AG09319 (cell line): ENCODE measurements around the gene KBTBD12.

Source experiments
- DNase-seq: peaks from one replicate; pipeline ENCODE4 v3.0.0-alpha.2; 2010; ENCODE audit warnings: low read depth; ENCODE audit errors: extremely low read depth
- TF ChIP-seq, protein P1 (sequence below): IDR thresholded peaks from 2 replicates; pipeline ENCODE4 v1.5.1; 2011; ENCODE audit warnings: low read depth, mild to moderate bottlenecking, inconsistent platforms, low read length, moderate library complexity

KBTBD12 gene

DNA sequence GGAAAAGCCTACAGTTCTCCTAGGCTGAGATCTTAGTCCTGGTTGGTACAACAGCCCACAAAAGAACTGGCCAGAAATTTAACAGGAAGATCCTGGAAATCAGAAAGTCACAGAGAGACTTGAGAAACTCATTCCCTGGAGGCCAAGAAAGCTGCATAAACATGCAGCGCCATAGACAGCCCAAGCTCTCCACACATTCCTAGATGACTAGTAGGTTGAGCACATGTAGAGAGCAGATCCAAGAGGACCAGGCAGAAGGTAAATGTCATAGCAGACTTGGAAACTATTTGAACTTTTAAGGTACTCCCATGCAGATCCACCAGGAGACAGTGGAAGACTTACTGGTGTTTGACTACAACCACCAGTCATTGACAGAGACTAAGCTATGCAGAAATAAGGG, 18.4 kb downstream of the KBTBD12 start:
- TF ChIP-seq, protein P1, sequence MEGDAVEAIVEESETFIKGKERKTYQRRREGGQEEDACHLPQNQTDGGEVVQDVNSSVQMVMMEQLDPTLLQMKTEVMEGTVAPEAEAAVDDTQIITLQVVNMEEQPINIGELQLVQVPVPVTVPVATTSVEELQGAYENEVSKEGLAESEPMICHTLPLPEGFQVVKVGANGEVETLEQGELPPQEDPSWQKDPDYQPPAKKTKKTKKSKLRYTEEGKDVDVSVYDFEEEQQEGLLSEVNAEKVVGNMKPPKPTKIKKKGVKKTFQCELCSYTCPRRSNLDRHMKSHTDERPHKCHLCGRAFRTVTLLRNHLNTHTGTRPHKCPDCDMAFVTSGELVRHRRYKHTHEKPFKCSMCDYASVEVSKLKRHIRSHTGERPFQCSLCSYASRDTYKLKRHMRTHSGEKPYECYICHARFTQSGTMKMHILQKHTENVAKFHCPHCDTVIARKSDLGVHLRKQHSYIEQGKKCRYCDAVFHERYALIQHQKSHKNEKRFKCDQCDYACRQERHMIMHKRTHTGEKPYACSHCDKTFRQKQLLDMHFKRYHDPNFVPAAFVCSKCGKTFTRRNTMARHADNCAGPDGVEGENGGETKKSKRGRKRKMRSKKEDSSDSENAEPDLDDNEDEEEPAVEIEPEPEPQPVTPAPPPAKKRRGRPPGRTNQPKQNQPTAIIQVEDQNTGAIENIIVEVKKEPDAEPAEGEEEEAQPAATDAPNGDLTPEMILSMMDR = no peak
- DNase-seq = no peak

DNA sequence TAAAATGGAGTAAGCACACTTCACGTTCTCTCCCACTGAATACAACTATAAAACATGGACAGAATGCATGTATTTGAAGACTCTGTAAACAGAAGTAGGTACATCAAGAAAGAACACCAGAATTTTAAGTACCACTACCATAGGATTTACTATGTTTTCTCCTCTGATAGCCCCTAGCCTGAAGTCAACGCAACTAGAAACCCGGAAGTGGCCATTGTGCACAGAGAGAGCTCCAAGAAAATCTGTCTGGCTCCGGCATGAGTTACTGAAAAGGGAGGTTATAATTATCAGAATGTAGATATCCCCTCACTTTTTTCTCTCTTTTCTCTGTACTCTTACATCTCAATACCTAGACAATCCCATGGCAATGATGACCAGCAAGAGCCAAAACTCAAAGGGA, 23.8 kb downstream of the KBTBD12 start:
- TF ChIP-seq, protein P1 = no peak
- no peak for DNase-seq

DNA sequence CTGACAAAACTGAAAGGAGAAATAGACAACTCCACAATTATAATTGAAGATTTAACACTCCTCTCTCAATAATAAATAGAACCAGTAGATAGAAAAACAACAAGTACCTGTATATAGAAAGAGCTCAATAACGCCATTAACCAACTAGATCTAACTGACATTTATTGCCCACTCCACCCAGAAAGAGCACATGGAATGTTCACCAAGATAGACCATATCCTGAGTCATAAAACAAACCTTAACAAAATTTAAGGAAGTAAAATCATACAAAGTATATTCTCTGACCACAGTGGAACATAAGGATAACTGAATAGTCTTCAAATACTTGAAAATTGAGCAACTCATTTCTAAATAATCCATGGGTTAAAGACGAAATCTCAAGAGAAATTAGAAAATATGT, 25.1 kb downstream of the KBTBD12 start:
- no peak for DNase-seq
- TF ChIP-seq, protein P1 = no peak

DNA sequence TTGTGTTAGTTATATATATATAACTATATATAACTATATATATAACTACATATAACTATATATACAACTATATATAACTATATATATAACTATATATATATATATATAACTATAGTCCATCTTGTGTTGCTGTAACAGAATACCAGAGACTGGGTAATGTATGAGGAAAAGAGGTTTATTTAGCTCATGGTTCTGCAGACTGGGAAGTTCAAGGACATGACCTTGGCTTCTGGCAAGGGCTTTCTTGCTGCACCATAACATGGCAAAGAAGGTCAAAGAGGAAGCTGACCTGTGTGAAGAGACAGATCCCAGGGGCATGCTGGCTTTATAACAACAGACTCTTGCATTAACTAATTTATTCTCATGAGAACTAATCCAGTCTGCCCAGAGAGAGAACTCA, 27.6 kb downstream of the KBTBD12 start:
- no peak for DNase-seq
- TF ChIP-seq, protein P1 = no peak

DNA sequence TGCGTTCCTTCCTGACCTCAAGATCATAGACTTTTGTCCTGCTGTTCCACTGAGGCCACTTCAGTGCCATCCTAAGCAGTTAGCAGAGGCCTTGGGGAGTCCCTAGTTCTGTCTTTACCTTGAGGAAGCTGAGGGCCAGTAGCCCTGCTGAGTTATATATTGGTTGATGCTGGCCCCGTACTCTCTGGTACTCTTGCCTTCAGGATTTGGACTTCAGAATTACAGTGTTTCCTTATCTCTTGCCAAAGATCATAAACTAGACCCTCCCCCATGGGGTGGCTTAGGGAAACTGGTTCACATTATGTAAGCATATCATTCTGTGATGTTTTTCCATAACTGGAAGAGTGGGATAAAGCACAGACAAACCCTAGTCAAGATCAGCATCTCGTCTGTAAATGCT, 33.2 kb downstream of the KBTBD12 start:
- no peak for DNase-seq
- TF ChIP-seq, protein P1 = no peak

DNA sequence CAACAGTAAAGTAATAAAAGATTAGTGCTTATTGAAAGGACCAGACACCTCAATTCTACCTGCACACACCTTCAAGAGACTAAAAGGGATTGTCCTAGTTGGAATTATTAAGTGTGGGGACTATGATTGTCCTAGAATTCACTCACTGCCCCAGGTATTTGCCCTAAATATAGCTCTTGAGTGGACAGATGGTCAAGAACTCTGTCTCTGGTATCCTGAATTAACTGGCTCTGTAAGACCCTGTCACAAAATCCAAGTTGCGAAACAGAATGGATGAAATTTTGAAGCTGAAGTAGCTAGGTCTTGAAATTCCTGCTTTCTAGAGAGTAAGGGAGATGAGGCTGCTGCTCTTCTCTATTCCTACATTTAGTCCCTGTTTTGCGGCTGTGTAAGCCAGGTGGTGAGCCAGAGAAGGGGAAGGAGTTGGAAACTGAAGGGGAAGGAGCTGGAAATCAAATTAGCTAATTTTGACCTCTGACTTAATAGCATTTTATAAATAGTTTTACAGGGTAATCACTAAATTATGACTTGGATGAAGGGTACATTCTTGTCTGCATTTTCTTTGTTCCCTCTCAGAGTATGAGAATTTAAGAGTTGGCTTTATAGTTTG, 34.5 kb downstream of the KBTBD12 start:
- no peak for DNase-seq
- TF ChIP-seq, protein P1 = no peak

DNA sequence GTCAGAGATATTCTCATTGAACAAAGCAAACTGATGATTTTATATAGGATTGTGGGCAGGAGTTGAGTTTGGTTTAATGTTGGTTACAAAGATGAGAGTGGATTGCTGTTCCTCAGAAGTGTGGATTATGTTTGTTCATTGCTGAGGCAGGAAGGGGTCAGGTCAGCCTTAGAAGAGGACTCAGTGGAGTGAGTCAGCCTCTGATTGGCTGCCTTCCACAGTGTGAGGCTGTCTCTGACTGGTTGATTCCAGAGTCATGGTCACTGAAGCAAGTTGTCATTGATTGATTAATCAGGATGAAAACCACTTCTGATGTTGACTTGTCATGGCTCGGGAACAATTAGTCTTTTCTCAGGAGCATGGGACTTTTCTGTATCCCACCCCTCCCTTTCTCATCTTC, 36.2 kb downstream of the KBTBD12 start:
- DNase-seq = no peak
- TF ChIP-seq, protein P1 = no peak
